BLaER1 treated with 17β-estradiol and CSF1 and Interleukin-3, amounts not matched to agents 10 nM and 100 nM (cell line): ENCODE data around the gene SAFB2.

Source experiments
- H3K27ac ChIP-seq, 11 experiments: shearing (Covaris generic); formaldehyde crosslinking; 2 replicates each; pipeline ENCODE4 v1.8.1; 2022
- H3K27me3 ChIP-seq, 11 experiments: shearing (Covaris generic); formaldehyde crosslinking; 2 replicates each; pipeline ENCODE4 v1.8.1; 2022
- H3K36me3 ChIP-seq, 11 experiments: shearing (Covaris generic); formaldehyde crosslinking; 2 replicates each; pipeline ENCODE4 v1.8.1; 2022
- H3K4me1 ChIP-seq, 10 experiments: shearing (Covaris generic); formaldehyde crosslinking; 2 replicates each; pipeline ENCODE4 v1.8.1; 2022
- H3K4me2 ChIP-seq, 11 experiments: shearing (Covaris generic); formaldehyde crosslinking; 2 replicates each; pipeline ENCODE4 v1.8.1; 2022
- H3K4me3 ChIP-seq, 10 experiments: shearing (Covaris generic); formaldehyde crosslinking; 2 replicates each; pipeline ENCODE4 v1.8.1; 2022
- H3K9ac ChIP-seq, 11 experiments: shearing (Covaris generic); formaldehyde crosslinking; 2 replicates each; pipeline ENCODE4 v1.8.1; 2022
- H3K9me3 ChIP-seq, 11 experiments: shearing (Covaris generic); formaldehyde crosslinking; replicated peaks in 1 of 11; 2 replicates each; pipeline ENCODE4 v1.8.1; 2022
- H4K20me1 ChIP-seq, 11 experiments: shearing (Covaris generic); formaldehyde crosslinking; 2 replicates each; pipeline ENCODE4 v1.8.1; 2022
- Cebpa-rat ChIP-seq, 11 experiments: shearing (Covaris generic); IDR thresholded peaks; 2 replicates each; pipeline ENCODE4 v1.8.1; 2022

SAFB2 gene

DNA sequence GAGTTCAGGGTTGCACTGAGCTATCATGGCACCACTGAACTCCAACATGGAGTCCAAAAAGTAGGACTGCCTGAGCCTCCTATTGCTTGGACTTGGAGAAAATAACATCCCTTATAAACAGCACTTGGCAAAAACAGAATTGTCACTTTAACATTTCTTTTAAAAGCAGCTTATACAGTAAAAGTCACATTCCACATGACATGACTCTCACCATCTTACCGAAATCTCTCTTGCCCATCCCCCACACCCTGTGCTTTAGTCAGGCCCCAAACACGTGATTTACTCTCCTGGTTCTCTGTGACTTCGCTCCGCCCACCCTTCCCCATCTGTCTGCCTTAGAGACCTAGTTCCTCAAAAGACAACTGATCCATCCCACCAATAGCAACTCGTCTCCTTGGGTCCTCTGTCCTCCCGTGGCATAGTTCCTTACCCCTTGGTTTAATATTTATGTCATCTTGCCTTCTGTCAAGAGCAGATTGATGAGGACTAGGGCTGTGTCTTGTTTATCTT, 4.9 kb upstream of the SAFB2 start:
- H4K20me1 ChIP-seq: peaks cover 76 to 92% (median 90%) of the 10 kb centered on the region in 11 experiments
- H3K9me3 ChIP-seq: no peaks in the 10 kb centered on the region
- H3K4me1 ChIP-seq: peaks cover 48 to 81% (median 55%) of the 10 kb centered on the region in 10 experiments
- H3K9ac ChIP-seq: peak overlapping the region in 5 of 11 experiments; percentile 2 to 96 (median 20); a peak in 3 of 22 replicates
- peak overlapping the region in 9 of 11 experiments; percentile 1 to 71 (median 45); a peak in 11 of 22 replicates for H3K27ac ChIP-seq
- peaks cover 56 to 82% (median 79%) of the 10 kb centered on the region in 11 experiments for H3K36me3 ChIP-seq
- H3K27me3 ChIP-seq: no peaks in the 10 kb centered on the region
- peak overlapping the region in 6 of 10 experiments; percentile 3 to 32 (median 18); a peak in 3 of 20 replicates for H3K4me3 ChIP-seq
- H3K4me2 ChIP-seq: peak overlapping the region; percentile 89 to 98 (median 95)
- no peak for TF ChIP-seq Cebpa-rat (IDR thresholded peaks at IDR 0.05)

DNA sequence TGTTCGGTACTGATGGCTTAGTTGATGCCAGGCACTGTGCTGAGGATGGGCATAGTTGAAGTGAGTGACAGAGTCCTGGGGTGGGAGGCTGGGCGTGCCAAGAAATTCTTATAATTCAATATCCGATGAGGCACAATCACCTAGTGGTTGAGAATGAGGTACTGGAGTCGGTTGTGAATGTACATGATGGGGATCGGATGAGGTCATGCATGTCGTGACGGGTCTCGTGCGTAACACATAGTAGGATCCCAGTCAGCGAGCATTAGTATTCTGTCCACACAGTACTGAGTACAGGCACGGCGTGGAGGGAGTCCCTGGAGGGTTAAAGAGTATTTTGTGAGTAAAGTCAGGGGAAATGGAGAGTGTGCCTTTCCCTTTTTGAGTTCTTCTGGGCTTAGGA, 3.1 kb upstream of the SAFB2 start:
- Histone ChIP-seq H3K4me1 (peaks cover 57 to 73% (median 61%) of the 10 kb centered on the region in 10 experiments), H3K27ac (peak overlapping the region in 5 of 11 experiments; percentile 17 to 98 (median 96); a peak in 4 of 22 replicates), H3K4me2 (peak overlapping the region; percentile 89 to 98 (median 95)), H4K20me1 (peaks cover 68 to 92% (median 88%) of the 10 kb centered on the region in 11 experiments), H3K9me3 (no peaks in the 10 kb centered on the region), H3K27me3 (no peaks in the 10 kb centered on the region), H3K36me3 (peaks cover 54 to 72% (median 68%) of the 10 kb centered on the region in 11 experiments), H3K9ac (peak overlapping the region; percentile 95 to 99 (median 98); a peak in 20 of 22 replicates), H3K4me3 (peak overlapping the region; percentile 95 to 100 (median 99); a peak in 15 of 20 replicates)
- TF ChIP-seq Cebpa-rat (IDR thresholded peaks at IDR 0.05): no peak

DNA sequence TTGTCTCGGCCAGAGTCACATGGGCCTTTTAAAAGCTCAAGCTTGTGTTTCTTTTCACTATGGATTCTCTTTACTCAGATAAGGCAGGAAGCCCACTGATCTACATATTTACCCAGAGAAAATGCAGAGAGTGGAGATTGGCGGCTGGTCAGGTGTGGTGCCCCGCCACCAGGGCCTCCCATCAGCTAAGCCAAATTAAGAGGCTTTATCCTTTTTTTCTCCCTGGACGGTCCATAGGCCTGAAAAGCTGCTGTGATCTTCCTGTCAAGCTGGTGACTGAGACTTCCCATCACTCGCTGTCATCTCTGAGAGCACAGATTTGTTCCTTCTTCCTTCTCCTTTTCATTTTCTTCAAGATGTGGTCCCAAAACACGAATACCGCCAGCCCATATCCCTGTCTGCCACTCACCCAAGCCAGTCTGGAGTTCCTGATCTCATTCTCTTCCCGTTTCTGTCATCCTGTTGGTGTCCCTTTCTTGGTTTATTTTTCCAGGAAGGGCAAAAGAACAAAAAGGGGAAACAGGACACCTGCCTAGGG, 2.2 kb upstream of the SAFB2 start:
- H3K9me3 ChIP-seq: no peaks in the 10 kb centered on the region
- H3K4me2 ChIP-seq: peak overlapping the region; percentile 89 to 98 (median 95)
- H4K20me1 ChIP-seq: peaks cover 68 to 92% (median 88%) of the 10 kb centered on the region in 11 experiments; a peak in 21 of 22 replicates
- no peaks in the 10 kb centered on the region for H3K27me3 ChIP-seq
- H3K36me3 ChIP-seq: peaks cover 56 to 72% (median 68%) of the 10 kb centered on the region in 11 experiments
- peaks cover 66 to 73% (median 69%) of the 10 kb centered on the region in 10 experiments for H3K4me1 ChIP-seq
- TF ChIP-seq Cebpa-rat (IDR thresholded peaks at IDR 0.05): no peak
- peak overlapping the region; percentile 95 to 99 (median 98) for H3K9ac ChIP-seq
- peak overlapping the region; percentile 92 to 98 (median 96); a peak in 21 of 22 replicates for H3K27ac ChIP-seq
- peak overlapping the region; percentile 95 to 100 (median 99) for H3K4me3 ChIP-seq

- Histone ChIP-seq H3K27ac (peak overlapping the region; percentile 92 to 98 (median 96)), H3K4me2 (peak overlapping the region; percentile 89 to 98 (median 95)), H3K36me3 (peaks cover 56 to 72% (median 68%) of the 10 kb centered on the region in 11 experiments), H3K9me3 (no peaks in the 10 kb centered on the region), H3K4me1 (peaks cover 70 to 74% (median 72%) of the 10 kb centered on the region in 10 experiments), H3K27me3 (no peaks in the 10 kb centered on the region), H4K20me1 (peaks cover 68 to 92% (median 88%) of the 10 kb centered on the region in 11 experiments; a peak in 21 of 22 replicates), H3K9ac (peak overlapping the region; percentile 95 to 99 (median 98)), H3K4me3 (peak overlapping the region; percentile 95 to 100 (median 99))
- TF ChIP-seq Cebpa-rat (IDR thresholded peaks at IDR 0.05): no peak
Observed at GRCh38 chr19:5624018-5624663, 1.6 kb upstream of the SAFB2 start.

DNA sequence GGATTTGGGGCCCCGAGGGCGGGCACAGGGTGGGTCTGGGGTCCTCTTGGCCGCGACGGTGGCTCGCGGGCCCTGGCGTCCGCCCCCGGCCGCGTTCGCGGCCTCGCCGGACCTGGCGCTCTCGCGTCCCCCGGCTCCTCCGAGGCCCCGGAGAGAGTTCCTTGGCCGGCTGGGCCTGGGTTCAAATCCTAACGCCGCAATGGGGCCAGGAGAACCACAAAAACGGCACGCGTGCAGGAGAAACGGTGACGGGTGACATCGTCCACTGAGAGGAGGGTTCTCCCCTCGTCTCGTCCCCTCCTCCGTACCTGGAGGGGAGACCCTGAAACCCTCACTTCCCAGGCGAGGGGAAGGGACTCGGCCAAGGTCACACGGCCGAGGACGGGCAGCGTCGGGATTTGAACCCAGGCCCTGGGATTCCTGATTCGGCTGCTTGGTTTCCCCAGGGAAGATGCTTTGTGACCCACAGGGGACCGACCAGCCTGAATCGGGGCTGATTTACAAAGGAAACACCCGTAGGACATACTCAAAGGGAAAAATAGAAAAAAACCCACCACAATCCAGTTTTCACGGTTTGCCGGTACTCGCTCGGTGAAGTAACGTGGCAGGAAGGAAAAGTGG, 931 bp upstream of the SAFB2 start:
- Histone ChIP-seq H3K36me3 (peaks cover 58 to 72% (median 68%) of the 10 kb centered on the region in 11 experiments), H3K27ac (peak overlapping the region; percentile 92 to 98 (median 96)), H3K27me3 (no peaks in the 10 kb centered on the region), H3K4me3 (peak overlapping the region; percentile 95 to 100 (median 99)), H3K9ac (peak overlapping the region; percentile 95 to 99 (median 98)), H3K4me1 (peaks cover 66 to 73% (median 70%) of the 10 kb centered on the region in 10 experiments), H4K20me1 (peaks cover 68 to 92% (median 88%) of the 10 kb centered on the region in 11 experiments), H3K9me3 (no peaks in the 10 kb centered on the region), H3K4me2 (peak overlapping the region; percentile 89 to 98 (median 95))
- no peak for TF ChIP-seq Cebpa-rat (IDR thresholded peaks at IDR 0.05)

GRCh38 chr19:5621945-5622464, 571 bp downstream of the SAFB2 start:
- H3K4me3 ChIP-seq: peak overlapping the region; percentile 95 to 100 (median 99)
- no peaks in the 10 kb centered on the region for H3K9me3 ChIP-seq
- H3K9ac ChIP-seq: peak overlapping the region; percentile 95 to 99 (median 98)
- H3K4me1 ChIP-seq: peaks cover 51 to 60% (median 56%) of the 10 kb centered on the region in 10 experiments
- no peak for TF ChIP-seq Cebpa-rat (IDR thresholded peaks at IDR 0.05)
- peaks cover 62 to 72% (median 68%) of the 10 kb centered on the region in 11 experiments for H3K36me3 ChIP-seq
- peaks cover 74 to 92% (median 88%) of the 10 kb centered on the region in 11 experiments for H4K20me1 ChIP-seq
- H3K27me3 ChIP-seq: no peaks in the 10 kb centered on the region
- H3K4me2 ChIP-seq: peak overlapping the region; percentile 93 to 98 (median 96)
- peak overlapping the region; percentile 89 to 98 (median 94) for H3K27ac ChIP-seq

- Histone ChIP-seq H3K4me1 (peaks cover 45 to 54% (median 50%) of the 10 kb centered on the region in 10 experiments), H3K9me3 (no peaks in the 10 kb centered on the region), H4K20me1 (peaks cover 76 to 92% (median 88%) of the 10 kb centered on the region in 11 experiments), H3K27me3 (no peaks in the 10 kb centered on the region), H3K27ac (peak overlapping the region; percentile 89 to 98 (median 94); a peak in 21 of 22 replicates), H3K4me3 (peak overlapping the region; percentile 95 to 100 (median 99)), H3K9ac (peak overlapping the region; percentile 95 to 99 (median 98)), H3K36me3 (peaks cover 62 to 72% (median 68%) of the 10 kb centered on the region in 11 experiments), H3K4me2 (peak overlapping the region; percentile 93 to 98 (median 96))
- TF ChIP-seq Cebpa-rat (IDR thresholded peaks at IDR 0.05): no peak
Observed at GRCh38 chr19:5621311-5621944, 1.1 kb downstream of the SAFB2 start.

- no peak for TF ChIP-seq Cebpa-rat (IDR thresholded peaks at IDR 0.05)
- Histone ChIP-seq H3K9me3 (no peaks in the 10 kb centered on the region), H3K27me3 (no peaks in the 10 kb centered on the region), H3K27ac (no peak overlapping the region), H3K4me2 (peak overlapping the region; percentile 93 to 98 (median 96)), H3K4me3 (peak overlapping the region in 3 of 10 experiments; percentile 12 to 99 (median 99); a peak in 5 of 20 replicates), H3K4me1 (peaks cover 30 to 40% (median 35%) of the 10 kb centered on the region in 10 experiments), H3K36me3 (peaks cover 64 to 72% (median 68%) of the 10 kb centered on the region in 11 experiments), H3K9ac (peak overlapping the region in 6 of 11 experiments; percentile 5 to 98 (median 96); a peak in 7 of 22 replicates), H4K20me1 (peaks cover 74 to 92% (median 86%) of the 10 kb centered on the region in 11 experiments)
Observed at GRCh38 chr19:5619946-5620345, 2.6 kb downstream of the SAFB2 start.
